Thoracic aorta (tissue), 2 donors: ENCODE data around the gene OR56B4. TPM values are rescaled to one million over a fixed set of nuclear protein-coding genes. Genes with fewer than 3 reads are reported as not detected.
"Not testable (repeated sequence)": the region's sequence is repeated elsewhere in the genome, so short reads cannot be mapped to it uniquely, and the experiment has no call there.

ENCODE experiments used
- ATAC-seq: fragments of 150-250 bp; one replicate; pipeline ENCODE4 v1.8.0; 2017; ENCODE audit warnings: low read depth; ENCODE audit not compliant: insufficient number of reproducible peaks, low FRiP score
- DNase-seq: peaks from one replicate; pipeline ENCODE4 v3.0.0-alpha.2; 2020; ENCODE audit warnings: low spot score
- H3K27ac ChIP-seq, 2 donors: fragments of 200-600 bp; sonication (generic); 1 replicate in 1 of 2; 2 replicates in 1 of 2; pipeline ENCODE4 v1.5.1; 2016; ENCODE audit warnings: mild to moderate bottlenecking in 2 of 2, moderate library complexity in 2 of 2
- H3K27me3 ChIP-seq: fragments of 200-600 bp; sonication (generic); replicated peaks from 2 replicates; pipeline ENCODE4 v1.6.0; 2016; ENCODE audit warnings: mild to moderate bottlenecking; ENCODE audit not compliant: insufficient read depth
- H3K36me3 ChIP-seq: fragments of 200-600 bp; sonication (generic); one replicate; pipeline ENCODE4 v1.5.1; 2016
- H3K4me1 ChIP-seq, 2 donors: fragments of 200-600 bp; sonication (generic); 1 replicate in 1 of 2; 2 replicates in 1 of 2; pipeline versions ENCODE4 v1.5.1 to v1.6.0; 2016; ENCODE audit warnings: low read depth in 2 of 2, mild to moderate bottlenecking in 1 of 2; ENCODE audit not compliant: control insufficient read depth in 1 of 2
- H3K4me3 ChIP-seq: fragments of 200-600 bp; sonication (generic); 2 replicates; pipeline ENCODE4 v1.5.1; 2016; ENCODE audit warnings: mild to moderate bottlenecking
- H3K9me3 ChIP-seq: fragments of 200-600 bp; sonication (generic); 2 replicates; pipeline ENCODE4 v1.5.1; 2016
- total RNA-seq, 2 donors: library from RNA; depleted of rRNA; stranded (reverse); fragments of >200 nt; gene quantifications; one replicate each; pipeline versions ENCODE4 v1.1.0 to v1.2.3, GENCODE V29; 2016
- TF ChIP-seq, protein P1 (sequence below): fragments of 200-600 bp; sonication (generic); IDR thresholded peaks from one replicate; pipeline ENCODE4 v1.5.1; 2019; ENCODE audit warnings: antibody characterized with exemption

The OR56B4 gene
- total RNA-seq, 2 donors from 2014 or later: not detected

DNA sequence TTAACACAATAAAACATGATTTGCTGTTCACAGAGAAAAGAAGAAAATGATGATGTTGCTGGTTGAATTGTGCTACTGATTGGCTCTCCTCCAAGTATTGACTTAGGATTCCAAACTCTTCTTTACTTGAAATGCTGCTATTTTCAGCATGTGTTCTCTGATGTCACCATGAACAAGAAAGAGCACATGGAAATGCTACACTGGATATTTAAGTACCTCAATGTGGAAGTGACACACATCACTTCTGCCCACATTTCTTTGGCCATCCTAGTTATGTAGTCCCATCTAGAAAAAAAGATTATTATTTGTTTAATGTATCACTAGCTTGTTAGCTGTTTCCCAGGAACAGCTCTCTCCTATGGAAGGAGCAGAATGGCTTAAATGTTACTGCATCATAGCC lies 35.5 kb downstream of the OR56B4 start:
- Histone ChIP-seq H3K27me3 (no peaks in the 10 kb centered on the region), H3K4me1 (no peaks in the 10 kb centered on the region), H3K27ac (no peak overlapping the region), H3K4me3 (no peak overlapping the region), H3K9me3 (no peaks in the 10 kb centered on the region), H3K36me3 (no peaks in the 10 kb centered on the region)
- no peak for ATAC-seq
- DNase-seq: no peak
- TF ChIP-seq, protein P1, sequence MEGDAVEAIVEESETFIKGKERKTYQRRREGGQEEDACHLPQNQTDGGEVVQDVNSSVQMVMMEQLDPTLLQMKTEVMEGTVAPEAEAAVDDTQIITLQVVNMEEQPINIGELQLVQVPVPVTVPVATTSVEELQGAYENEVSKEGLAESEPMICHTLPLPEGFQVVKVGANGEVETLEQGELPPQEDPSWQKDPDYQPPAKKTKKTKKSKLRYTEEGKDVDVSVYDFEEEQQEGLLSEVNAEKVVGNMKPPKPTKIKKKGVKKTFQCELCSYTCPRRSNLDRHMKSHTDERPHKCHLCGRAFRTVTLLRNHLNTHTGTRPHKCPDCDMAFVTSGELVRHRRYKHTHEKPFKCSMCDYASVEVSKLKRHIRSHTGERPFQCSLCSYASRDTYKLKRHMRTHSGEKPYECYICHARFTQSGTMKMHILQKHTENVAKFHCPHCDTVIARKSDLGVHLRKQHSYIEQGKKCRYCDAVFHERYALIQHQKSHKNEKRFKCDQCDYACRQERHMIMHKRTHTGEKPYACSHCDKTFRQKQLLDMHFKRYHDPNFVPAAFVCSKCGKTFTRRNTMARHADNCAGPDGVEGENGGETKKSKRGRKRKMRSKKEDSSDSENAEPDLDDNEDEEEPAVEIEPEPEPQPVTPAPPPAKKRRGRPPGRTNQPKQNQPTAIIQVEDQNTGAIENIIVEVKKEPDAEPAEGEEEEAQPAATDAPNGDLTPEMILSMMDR: no peak

DNA sequence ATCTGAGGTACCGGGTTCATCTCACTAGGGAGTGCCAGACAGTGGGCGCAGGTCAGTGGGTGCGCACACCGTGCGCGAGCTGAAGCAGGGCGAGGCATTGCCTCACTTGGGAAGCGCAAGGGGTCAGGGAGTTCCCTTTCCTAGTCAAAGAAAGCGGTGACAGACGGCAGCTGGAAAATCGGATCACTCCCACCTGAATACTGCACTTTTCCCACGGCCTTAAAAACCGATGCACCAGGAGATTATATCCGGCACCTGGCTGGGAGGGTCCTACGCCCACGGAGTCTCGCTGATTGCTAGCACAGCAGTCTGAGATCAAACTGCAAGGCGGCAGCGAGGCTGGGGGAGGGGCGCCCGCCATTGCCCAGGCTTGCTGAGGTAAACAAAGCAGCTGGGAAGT lies 36.3 kb downstream of the OR56B4 start:
- H3K27me3 ChIP-seq, H3K36me3 ChIP-seq, H3K9me3 ChIP-seq, H3K4me3 ChIP-seq, H3K4me1 ChIP-seq, ATAC-seq, H3K27ac ChIP-seq, DNase-seq: not testable (repeated sequence)

DNA sequence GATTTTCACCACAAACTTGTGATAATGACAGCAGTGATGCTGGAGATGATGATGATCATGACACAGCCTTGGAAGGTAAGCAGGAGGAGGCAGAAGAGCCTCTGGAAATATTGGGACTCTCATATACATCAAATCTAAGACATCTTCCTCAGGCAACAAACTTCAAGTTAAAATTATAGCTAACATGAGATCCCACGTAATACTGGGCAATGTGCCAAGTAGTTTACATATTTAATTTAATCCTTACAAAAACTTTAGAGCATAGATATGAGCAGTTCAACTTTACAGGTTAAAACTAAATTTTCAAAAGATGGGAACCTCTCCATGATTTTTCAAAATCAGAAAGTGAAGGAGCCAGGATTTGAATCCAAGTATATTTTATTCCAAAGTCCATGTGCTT lies 43.6 kb downstream of the OR56B4 start:
- TF ChIP-seq, protein P1: no peak
- Histone ChIP-seq H3K36me3 (no peaks in the 10 kb centered on the region), H3K27ac (no peak overlapping the region), H3K4me1 (no peaks in the 10 kb centered on the region), H3K27me3 (no peaks in the 10 kb centered on the region), H3K9me3 (no peaks in the 10 kb centered on the region), H3K4me3 (no peak overlapping the region)
- DNase-seq: no peak
- no peak for ATAC-seq

DNA sequence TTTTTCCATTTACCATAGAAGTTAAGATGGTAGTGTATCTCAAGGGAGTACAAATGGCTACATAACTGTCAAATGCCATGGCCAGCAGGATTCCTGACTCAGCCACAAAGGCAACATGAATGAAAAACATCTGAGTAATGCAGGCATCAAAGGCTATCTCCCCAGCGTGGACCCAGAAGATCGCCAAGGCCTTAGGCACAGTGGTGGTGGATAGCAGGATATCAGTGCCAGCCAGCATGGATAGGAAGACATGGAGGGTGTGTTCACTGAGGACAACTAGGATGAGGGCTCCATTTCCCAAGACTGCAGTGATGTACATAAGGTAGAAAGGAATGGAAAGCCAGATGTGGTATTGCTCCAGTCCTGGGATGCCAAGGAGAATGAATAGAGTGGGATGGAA lies 44.6 kb downstream of the OR56B4 start:
- Histone ChIP-seq H3K27ac (no peak overlapping the region), H3K4me1 (no peaks in the 10 kb centered on the region), H3K9me3 (no peaks in the 10 kb centered on the region), H3K27me3 (no peaks in the 10 kb centered on the region), H3K36me3 (no peaks in the 10 kb centered on the region), H3K4me3 (no peak overlapping the region)
- ATAC-seq (no peak), DNase-seq (no peak)
- TF ChIP-seq, protein P1: no peak

DNA sequence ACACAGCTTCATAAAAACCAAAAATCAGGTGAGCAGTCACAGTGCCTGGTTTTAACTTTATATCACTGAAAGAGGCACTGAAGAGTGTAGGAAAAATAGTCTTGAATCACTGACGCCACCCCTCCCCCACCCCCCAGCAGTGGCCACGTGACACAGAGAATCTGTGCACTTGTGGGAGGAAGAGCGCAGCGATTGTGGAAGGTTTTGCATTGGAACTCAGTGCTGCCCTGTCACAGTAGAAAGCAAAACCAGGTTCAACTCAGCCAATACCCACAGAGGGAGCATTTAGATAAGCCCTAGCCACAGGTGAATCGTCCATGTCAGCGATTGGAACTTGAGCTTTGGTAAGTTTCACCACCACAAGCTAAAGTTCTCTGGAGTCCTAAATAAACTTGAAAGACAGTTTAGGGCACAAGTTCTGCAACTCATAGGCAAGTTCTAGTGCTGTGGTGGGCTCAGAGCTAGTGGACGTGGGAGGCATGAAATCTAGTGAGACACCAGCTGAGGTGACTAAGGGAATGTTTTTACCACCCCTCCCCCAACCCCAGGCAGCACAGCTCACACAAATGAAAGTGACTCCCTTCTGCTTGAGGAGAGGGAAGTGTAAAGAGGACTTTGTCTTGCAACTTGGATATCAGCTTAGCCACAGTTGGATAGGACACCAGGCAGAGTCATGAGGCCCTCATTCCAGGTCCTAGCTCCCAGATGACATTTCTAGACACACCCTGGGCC lies 49.3 kb downstream of the OR56B4 start:
- no peaks in the 10 kb centered on the region for H3K4me1 ChIP-seq
- no peak overlapping the region for H3K27ac ChIP-seq
- no peak for ATAC-seq
- H3K36me3 ChIP-seq: no peaks in the 10 kb centered on the region
- TF ChIP-seq, protein P1: no peak
- H3K4me3 ChIP-seq: no peak overlapping the region
- DNase-seq: no peak
- no peaks in the 10 kb centered on the region for H3K9me3 ChIP-seq
- H3K27me3 ChIP-seq: no peaks in the 10 kb centered on the region

Other genes starting within 250 kb of the OR56B4 start
- gene OR52E8, start 250.0 kb upstream of the OR56B4 start, total RNA-seq: not detected
- not detected for gene OR52E4, start 227.1 kb upstream of the OR56B4 start, total RNA-seq
- gene OR52E5, start 214.5 kb upstream of the OR56B4 start, total RNA-seq: not detected
- gene OR56A3, start 165.4 kb upstream of the OR56B4 start, total RNA-seq: not detected
- gene OR56A5, start 139.2 kb upstream of the OR56B4 start, total RNA-seq: not detected
- not detected for gene OR52L1, start 120.7 kb upstream of the OR56B4 start, total RNA-seq
- not detected for gene OR56A4, start 100.7 kb upstream of the OR56B4 start, total RNA-seq
- not detected for gene OR56A1, start 76.9 kb upstream of the OR56B4 start, total RNA-seq
- not detected for gene OR52B2, start 62.6 kb downstream of the OR56B4 start, total RNA-seq
- gene OR52W1, start 91.5 kb downstream of the OR56B4 start, total RNA-seq: not detected
- gene C11orf42, start 97.9 kb downstream of the OR56B4 start, total RNA-seq: not detected
- gene FHIP1B, start 127.0 kb downstream of the OR56B4 start, total RNA-seq: 10 to 100 TPM; 53.4 to 63.2 TPM
- not detected for gene CNGA4, start 131.4 kb downstream of the OR56B4 start, total RNA-seq
- not detected for gene CCKBR, start 152.2 kb downstream of the OR56B4 start, total RNA-seq
- 100 to 1,000 TPM; 303 to 717 TPM for gene CAVIN3, start 212.8 kb downstream of the OR56B4 start, total RNA-seq